HG03045 (cell line): Measurements from ENCODE around the gene FUCA2.
"Not testable (repeated sequence)": the region's sequence is repeated elsewhere in the genome, so short reads cannot be mapped to it uniquely, and the experiment has no call there.

Experiments used
- ATAC-seq: cut with Tn5 transposase; IDR thresholded peaks from one replicate; pipeline ENCODE4 v1.9.1; 2021; ENCODE audit warnings: mild to moderate bottlenecking, moderate library complexity; ENCODE audit not compliant: unreplicated experiment

FUCA2 gene

DNA sequence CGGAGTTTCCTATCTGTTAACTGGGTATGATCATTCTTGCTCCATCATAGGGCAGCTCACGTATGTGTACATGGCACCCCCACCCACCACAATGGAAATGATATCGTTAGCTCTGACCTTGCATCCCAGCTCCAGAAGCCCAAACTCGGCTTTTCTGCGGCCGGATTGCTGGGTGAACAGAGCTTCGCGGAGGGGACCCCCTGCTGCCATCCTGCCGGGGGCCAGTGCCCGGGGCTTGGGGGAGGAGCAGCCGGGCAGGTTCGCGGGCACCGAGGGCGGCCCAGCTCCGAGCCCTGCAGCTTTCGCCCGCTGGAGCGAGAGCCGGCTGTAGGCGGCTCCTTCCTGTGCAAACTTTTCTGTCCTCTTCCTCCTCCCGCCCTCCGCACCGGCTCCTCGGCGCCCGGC, 24.9 kb upstream of the FUCA2 start:
- ATAC-seq, result peak; percentile 75

DNA sequence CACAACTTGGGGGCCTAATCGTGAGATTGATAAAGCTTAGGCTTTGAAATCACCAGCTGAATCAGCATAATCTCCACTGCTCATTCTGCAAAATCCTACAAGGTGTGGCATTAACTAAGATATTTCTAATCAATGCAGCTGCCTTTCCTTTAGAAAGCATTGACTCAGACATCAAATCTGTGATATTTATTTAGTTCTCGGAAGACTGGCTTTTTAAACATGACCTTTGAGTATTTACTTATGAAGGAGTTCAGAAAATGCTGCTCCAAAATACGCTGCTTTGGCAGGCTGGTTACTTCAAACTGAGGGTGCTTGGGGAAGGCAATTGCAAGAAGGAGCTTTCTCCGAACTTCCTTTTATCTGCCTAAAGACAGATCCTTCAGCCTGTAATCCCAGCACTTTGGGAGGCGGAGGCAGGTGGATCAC, 23.7 kb upstream of the FUCA2 start:
- no peak for ATAC-seq

DNA sequence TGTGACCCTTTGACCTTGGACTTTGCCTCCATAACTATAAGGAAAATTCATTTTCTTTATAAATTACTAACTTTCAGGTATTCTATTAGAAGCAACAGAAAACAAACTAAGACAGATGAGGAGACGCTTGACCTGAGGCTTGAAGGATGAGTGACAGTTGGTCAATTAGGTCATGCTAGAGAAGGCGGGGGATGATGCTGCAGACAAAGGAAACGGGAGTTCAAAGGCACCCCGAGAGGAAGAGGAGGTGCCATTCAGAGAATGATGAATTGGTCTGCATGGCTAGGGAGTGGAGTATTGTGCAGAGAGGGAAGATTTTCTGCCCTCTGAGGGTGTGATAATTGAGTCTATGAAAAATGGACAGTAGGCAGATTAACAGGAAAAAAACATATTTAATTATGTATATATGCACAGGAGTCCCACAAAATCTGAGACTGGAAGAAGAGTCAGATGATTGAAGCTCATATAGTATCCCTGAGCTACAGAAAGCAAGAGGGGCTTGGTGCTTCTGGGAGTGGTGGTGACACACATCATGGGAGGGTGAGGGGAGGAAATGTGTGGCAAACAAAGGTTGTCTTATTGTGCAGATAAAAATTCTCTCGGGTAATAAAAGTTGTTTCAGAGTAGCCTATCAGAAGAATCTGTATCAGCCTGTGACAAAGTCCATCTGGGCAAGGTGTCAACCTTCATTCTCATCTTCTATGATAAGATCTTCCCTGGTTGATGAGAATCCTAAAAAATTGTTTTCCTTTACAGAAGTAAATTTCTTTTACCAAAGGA, 20.4 kb upstream of the FUCA2 start:
- no peak for ATAC-seq

GRCh38 chr6:143529095-143529494, 17.6 kb upstream of the FUCA2 start:
- ATAC-seq, result no peak

DNA sequence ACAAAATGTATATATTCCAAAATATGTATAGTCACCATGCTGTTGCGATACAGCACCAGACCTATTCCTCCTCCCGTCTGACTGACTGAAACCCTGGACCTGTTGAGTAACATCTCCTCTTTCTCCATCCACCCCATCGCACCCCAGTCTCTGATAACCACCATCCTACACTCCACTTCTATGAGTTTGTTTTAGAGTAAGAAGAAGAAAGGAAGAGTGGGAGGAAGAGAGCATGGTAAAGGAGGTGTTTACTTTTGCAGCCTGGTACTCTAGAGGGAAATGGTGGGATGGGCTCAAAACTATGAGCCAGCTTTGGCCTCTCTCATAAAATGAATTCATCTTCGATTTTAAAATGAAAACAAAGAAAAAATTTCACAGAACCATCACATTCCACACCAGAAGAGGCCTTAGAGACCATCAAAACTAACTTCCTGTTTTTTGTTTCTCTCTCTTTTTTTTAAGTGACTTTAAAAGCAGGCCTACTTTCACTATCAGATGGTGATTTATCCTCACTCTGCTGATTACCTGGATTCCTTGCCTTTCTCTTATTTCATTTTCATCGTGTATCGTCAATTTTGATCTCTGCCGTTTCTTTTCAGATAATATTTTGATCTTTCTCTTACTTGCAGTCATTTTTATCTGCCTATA, 16.8 kb upstream of the FUCA2 start:
- ATAC-seq, result peak; percentile 71

GRCh38 chr6:143527677-143528076, 16.2 kb upstream of the FUCA2 start:
- no peak for ATAC-seq

- ATAC-seq, result no peak
These were observed 13.8 kb upstream of the FUCA2 start for GRCh38 chr6:143525356-143525755.

- ATAC-seq, result no peak
These were observed 10.6 kb upstream of the FUCA2 start for GRCh38 chr6:143522039-143522600.

- no peak for ATAC-seq
These were observed 5.9 kb upstream of the FUCA2 start for GRCh38 chr6:143517447-143517773.

GRCh38 chr6:143516690-143517446, 5.3 kb upstream of the FUCA2 start:
- no peak for ATAC-seq

GRCh38 chr6:143515766-143516355, 4.3 kb upstream of the FUCA2 start:
- ATAC-seq, result no peak

DNA sequence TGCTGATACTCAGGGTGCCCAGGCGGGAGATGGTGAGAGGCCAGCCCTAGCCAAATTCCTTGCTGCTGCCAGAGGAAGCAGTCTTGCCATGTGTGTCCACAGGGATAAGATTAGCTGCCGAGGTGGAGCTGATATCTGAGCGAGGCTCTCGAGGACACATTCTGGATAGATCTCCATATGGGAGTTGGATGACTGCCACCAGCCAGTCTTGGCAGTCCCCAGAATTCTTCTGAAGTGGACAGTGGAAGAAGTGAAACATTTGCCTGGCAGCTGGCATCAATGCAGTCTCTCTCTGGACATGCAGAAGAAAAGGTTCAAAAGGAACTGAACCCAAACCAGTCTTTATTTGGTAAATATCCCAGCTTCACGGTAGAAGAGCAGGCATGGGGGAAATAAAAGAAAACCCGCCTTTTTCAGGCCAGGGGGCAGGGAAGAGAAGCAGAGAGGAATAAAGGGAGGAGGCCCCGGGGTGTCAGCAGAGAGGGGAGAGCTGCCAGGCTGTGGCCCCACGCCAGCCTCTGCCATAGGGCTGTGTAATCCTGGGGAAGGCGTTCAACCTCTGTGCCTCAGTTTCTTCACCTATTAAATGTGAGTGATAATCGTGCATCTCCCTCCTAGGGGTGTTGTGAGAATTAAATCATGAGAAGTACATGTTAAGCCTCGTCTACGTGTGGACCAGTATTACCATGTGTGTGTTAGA, 3.7 kb upstream of the FUCA2 start:
- ATAC-seq, result no peak

GRCh38 chr6:143513410-143513809, 1.9 kb upstream of the FUCA2 start:
- no peak for ATAC-seq

- ATAC-seq, result not testable (repeated sequence)
These were observed 1.2 kb downstream of the FUCA2 start for GRCh38 chr6:143510326-143510725.

DNA sequence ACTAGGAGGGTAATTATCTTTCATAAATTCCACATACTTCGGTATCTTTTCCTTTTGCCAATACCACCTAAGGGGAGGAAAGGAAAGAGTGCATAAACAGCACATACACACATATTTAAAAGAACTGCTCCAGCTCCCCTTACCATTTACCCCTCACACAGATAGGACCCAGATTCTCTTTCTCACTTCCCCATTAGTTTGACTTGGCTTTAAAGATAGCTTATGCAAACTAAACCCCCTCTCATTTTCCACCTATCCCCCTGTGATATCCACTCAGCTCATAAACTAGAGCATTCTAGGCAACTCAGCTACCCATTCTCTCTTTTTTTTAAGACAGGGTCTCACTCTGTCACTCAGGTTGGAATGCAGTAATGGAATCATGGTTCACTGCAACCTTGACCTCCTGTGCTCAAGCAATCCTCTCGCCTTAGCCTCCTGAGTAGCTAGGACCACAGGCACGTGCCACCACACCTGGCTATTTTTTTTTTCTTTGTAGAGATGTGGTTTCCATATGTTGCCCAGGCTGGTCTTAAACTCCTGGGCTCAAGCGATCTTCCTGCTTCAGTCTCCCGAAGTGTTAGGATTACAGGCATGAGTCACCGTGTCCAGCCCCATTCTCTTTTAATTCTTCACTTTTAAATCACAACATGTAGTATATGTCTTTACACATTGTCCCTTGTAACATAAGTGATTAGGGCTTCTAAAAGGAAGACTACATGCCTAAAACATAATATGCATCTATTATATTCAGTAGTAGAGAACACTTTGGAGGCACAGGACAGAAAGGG, 4.0 kb downstream of the FUCA2 start:
- peak; percentile 31 for ATAC-seq

- ATAC-seq, result no peak
These were observed 4.9 kb downstream of the FUCA2 start for GRCh38 chr6:143506620-143507019.

DNA sequence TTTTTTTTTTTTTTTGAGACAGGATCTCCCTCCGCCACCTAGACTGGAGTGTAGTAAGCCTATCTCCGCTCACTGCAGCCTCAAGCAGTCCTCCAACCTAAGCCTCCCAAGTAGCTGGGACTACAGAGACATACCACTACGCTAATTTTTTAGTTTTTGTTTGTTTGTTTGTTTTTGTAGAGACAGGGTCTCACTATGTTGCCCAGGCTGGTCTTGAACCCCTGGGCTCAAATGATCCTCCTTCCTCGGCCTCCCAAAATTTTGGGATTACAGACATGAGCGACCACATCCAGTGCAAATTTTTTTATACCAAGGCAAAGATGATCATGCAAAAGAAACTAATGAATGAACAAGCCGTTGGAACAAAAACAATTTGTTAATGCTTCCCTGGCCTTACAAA, 5.3 kb downstream of the FUCA2 start:
- ATAC-seq, result no peak

DNA sequence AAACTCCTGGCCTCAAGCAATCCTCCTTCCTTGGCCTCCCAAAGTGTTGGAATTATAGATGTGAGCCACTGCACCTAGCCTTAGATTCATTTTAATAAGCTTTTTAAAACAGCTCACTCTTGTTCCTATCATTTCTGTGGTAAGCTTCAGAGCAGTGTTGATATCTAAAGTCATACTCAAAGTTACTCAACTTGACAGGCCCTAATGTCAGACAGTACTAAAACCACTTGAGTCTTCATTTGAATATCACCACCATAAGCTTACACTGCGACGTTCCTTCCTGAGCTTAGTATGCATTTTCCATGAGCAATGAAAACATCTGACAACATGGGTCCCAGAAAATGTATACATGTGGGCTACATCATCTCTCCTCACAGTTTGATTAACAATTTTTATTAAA, 6.0 kb downstream of the FUCA2 start:
- no peak for ATAC-seq

- no peak for ATAC-seq
These were observed 6.4 kb downstream of the FUCA2 start for GRCh38 chr6:143505111-143505510.

DNA sequence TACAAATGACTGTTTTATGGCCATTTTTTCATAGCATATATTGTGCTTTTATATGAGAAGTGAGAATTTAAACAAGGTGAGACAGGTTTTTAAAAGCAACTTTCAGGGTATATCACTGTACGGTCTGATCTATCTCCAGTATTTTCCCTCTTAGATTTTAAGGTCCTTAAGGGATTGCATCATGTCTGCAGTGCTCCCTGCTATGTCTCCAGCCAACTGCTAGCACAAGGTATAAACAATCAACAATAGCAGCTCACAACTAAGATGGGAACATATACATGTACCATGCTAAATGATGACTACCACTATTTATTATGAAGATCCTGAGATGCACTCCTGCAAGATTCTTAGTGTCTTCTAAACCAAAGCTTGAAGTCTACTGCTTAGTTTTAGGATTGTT, 7.2 kb downstream of the FUCA2 start:
- no peak for ATAC-seq
